Stimulated activated CD4-positive, alpha-beta T cell treated with anti-CD3 and anti-CD28 coated beads, Interleukin-15, amount 100 ng/mL, for 1 hour (primary cell): ENCODE measurements around the gene APOOL.
"Not testable (repeated sequence)": the region's sequence is repeated elsewhere in the genome, so short reads cannot be mapped to it uniquely, and the experiment has no call there.

Experiments
- DNase-seq, 2 donors: peaks; one replicate each; pipeline ENCODE4 v3.0.0-alpha.2; 2020; ENCODE audit warnings: low read depth in 1 of 2, low spot score in 1 of 2

The APOOL gene

DNA sequence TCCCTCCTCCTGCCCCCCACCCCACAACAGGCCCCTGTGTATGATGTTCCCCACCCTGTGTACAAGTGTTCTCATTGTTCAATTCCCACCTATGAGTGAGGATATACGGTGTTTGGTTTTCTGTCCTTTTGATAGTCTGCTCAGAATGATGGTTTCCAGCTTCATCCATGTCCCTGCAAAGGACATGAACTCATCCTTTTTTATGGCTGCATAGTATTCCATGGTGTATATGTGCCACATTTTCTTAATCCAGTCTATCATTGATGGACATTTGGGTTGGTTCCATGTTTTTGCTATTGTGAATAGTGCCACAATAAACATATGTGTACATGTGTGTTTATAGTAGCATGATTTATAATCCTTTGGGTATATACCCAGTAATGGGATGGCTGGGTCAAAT is 73.6 kb downstream of the APOOL start:
- not testable (repeated sequence) for DNase-seq

GRCh38 chrX:85084770-85085393 is 81.2 kb downstream of the APOOL start:
- no peak for DNase-seq

DNA sequence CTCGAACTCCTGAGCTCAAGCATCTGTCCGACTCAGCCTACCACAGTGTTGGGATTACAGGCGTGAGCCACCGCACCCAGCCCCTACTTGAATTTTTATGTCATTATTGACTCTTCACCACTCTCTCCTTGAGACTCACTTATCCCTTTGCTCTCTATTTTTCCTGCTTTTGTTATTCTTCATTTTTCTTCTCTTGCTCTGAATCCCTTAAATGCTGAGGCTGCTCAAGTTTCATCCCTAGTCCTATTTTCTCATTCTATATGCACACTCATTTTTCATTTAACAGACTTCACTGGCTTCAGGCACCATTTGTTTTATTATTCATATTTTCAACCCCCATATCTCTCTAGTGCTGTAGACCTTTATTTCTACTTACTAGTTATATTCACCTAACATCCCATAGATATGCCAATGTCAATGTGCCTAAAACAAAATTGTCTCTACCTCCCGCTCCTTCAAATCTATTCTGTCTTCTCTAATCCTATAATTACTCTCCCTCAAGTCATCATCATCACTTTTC is 85.7 kb downstream of the APOOL start:
- DNase-seq = no peak

GRCh38 chrX:85107407-85107806 is 103.7 kb downstream of the APOOL start:
- no peak for DNase-seq

- DNase-seq = no peak
These were observed 104.5 kb downstream of the APOOL start for GRCh38 chrX:85108165-85108564.

GRCh38 chrX:85109235-85109634 is 105.6 kb downstream of the APOOL start:
- DNase-seq = no peak

DNA sequence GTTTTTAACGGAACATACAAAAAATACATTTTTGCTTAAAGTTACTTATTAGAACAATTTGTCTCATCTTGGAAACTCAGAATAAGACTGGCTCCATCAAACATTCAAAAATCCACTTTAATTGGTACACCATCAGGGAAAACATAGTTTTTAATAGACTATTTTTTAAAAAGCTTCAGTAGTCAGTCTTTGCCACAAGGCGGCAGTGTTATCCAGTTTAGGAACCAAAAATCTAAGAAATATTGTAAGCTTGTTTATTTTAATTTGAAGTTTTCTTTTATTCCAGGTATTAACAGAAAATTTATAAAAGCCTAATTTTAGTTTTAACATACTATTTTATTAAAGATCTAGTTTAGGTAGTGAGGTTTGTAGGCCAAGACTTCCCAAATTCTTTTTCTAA is 107.7 kb downstream of the APOOL start:
- no peak for DNase-seq

DNA sequence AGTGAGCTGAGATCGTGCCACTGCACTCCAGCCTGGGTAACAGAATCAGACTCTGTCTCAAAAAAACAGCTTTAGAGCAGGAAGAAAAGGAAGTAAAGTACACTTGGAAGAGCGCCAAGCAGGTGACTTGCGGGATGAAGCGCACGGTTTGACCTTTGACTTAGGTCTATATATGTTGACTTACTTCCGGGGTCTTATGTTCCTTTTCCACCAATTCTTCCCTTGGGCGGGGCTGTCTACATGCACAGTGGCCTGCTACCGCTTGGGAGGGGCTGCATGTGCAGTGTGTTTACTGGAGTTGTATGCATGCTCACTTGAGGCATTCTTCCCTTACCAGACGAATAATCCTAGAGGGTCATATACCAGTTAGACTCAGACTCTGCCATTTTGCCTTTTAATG is 108.6 kb downstream of the APOOL start:
- no peak for DNase-seq

DNA sequence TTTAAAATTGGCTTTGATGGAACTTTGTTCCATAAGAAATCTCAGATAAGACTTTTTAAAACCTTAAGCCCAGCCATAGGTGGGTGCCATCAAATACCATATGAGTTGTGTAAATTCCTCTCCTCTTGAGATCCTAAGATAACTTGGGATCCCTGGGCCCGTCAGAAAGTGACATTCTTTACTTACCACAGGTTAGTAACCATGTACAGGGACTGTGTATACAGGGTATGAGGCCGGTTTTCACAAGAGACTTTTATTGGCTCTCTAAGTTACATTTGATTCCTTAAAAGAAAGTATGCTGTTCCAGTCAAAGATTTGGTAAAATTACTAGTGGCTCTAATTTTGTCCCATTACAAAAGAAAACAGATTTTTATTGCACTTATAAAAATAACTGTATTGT is 110.1 kb downstream of the APOOL start:
- no peak for DNase-seq

- no peak for DNase-seq
These were observed 110.5 kb downstream of the APOOL start for GRCh38 chrX:85114171-85114570.

DNA sequence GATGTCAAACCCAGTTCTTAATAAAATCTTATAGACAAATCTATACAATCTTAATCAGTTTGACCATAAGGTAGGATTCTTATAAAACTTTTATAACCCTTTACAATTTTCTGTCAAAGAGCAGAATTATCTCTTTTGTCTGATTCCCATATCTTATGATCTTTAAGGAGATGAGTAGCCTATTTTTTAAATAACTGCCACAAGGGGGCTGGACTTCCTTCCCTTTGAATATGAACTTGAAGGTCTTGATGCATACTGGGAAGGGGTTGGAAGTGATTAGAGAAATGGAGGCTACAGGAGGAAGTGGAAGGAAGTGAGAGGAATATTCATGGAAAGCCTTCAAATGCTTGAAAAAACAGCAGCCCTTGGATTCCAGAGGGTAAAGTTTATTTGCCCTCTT is 111.1 kb downstream of the APOOL start:
- DNase-seq = no peak

DNA sequence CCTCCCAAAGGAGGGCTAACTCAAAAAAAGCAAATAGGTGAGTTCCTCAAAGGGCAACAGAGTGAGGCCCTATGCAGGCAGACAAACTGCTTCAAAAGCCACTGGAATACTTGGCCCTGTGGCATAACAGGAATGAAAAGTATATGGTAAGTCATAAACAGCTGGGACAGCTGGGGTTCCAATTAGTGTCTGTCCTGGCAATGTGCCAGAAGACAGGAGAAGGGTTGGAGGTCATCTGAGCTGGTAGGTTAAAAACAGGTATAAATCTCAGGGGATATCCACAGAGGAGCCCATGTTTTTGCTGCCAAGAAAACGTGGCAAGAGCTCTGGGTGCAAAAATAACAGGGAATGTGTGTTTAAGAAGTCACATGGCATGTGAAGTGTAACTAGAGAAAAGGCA is 111.6 kb downstream of the APOOL start:
- no peak for DNase-seq

- no peak for DNase-seq
These were observed 132.7 kb downstream of the APOOL start for GRCh38 chrX:85136409-85136808.

GRCh38 chrX:85139422-85139821 is 135.7 kb downstream of the APOOL start:
- DNase-seq = no peak

DNA sequence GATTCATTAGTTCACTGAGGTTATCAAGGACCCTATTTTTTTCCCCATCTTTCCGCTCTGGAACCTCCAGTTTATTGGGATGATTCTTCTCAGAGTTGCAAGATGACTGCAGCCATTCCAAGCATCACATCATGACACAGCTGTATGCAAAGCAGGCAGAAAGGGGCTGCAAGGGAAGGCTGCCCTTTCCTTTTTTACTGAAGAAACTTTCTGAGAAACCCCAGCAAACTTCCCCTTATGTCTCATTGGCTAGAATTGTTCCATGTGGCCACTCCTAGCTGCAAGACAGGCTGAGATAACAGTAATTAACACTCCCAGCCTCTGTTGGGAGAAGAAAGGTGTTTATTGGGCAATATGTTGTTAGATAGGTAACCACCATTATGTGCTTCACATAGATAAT is 137.3 kb downstream of the APOOL start:
- DNase-seq = no peak
